SU-DHL-6 (cell line): ENCODE data around the gene RECK.

Experiments
- H2AFZ ChIP-seq: fragments of 200-600 bp; sonication (generic); 2 replicates; pipeline ENCODE4 v1.6.1; 2014; ENCODE audit warnings: low read depth, mild to moderate bottlenecking, moderate library complexity, mixed read lengths, antibody characterized with exemption, low read length; ENCODE audit not compliant: severe bottlenecking
- H3F3A ChIP-seq: fragments of 200-600 bp; shearing (Covaris generic); 2 replicates; pipeline ENCODE4 v1.6.0; 2016; ENCODE audit warnings: antibody characterized with exemption, mild to moderate bottlenecking; ENCODE audit not compliant: insufficient read depth
- H3K27ac ChIP-seq: fragments of 200-600 bp; sonication (generic); 2 replicates; pipeline ENCODE4 v1.5.1; 2016; ENCODE audit warnings: low read depth, mild to moderate bottlenecking, low read length, moderate library complexity, mixed read lengths
- H3K27me3 ChIP-seq: fragments of 200-600 bp; sonication (generic), shearing (Covaris generic); 2 replicates; pipeline ENCODE4 v1.6.0; 2014; ENCODE audit warnings: mild to moderate bottlenecking, low read length
- H3K36me3 ChIP-seq: fragments of 200-600 bp; sonication (generic); 2 replicates; pipeline ENCODE4 v1.6.1; 2014; ENCODE audit warnings: mild to moderate bottlenecking, low read length, mixed read lengths
- H3K4me2 ChIP-seq: fragments of 300-600, 200-600 bp; shearing (Covaris generic), sonication (generic); 2 replicates; pipeline ENCODE4 v1.6.0; 2014; ENCODE audit warnings: low read length, low read depth, mild to moderate bottlenecking; ENCODE audit not compliant: poor library complexity, severe bottlenecking
- H3K4me3 ChIP-seq: fragments of 200-600 bp; sonication (generic); 2 replicates; pipeline ENCODE4 v1.5.1; 2014; ENCODE audit warnings: antibody characterized with exemption, low read length, mild to moderate bottlenecking, mixed read lengths; ENCODE audit not compliant: insufficient read depth, poor library complexity, severe bottlenecking
- H3K79me2 ChIP-seq: fragments of 200-600 bp; sonication (generic); 2 replicates; pipeline ENCODE4 v1.6.1; 2014; ENCODE audit warnings: mild to moderate bottlenecking, low read length, moderate library complexity; ENCODE audit not compliant: insufficient read depth
- H3K9ac ChIP-seq: fragments of 200-600 bp; sonication (generic); 2 replicates; pipeline ENCODE4 v1.7.0; 2014; ENCODE audit warnings: mild to moderate bottlenecking, low read length
- H3K9me2 ChIP-seq: fragments of 200-600 bp; sonication (generic); replicated peaks from 2 replicates; pipeline ENCODE4 v1.6.1; 2014; ENCODE audit warnings: low read length; ENCODE audit not compliant: insufficient read depth
- H3K9me3 ChIP-seq: fragments of 200-600 bp; sonication (generic); 2 replicates; pipeline ENCODE4 v1.6.1; 2014; ENCODE audit warnings: low read length, mixed read lengths; ENCODE audit not compliant: insufficient read depth
- H4K20me1 ChIP-seq: fragments of 200-600 bp; sonication (generic); 2 replicates; pipeline ENCODE4 v1.6.1; 2014; ENCODE audit warnings: low read depth, mild to moderate bottlenecking, antibody characterized with exemption, low read length, moderate library complexity, mixed read lengths
- EZH2phosphoT487 ChIP-seq: fragments of 200-600 bp; sonication (generic), shearing (Covaris generic); conservative IDR thresholded peaks from 2 replicates; pipeline ENCODE4 v1.6.1; 2018; ENCODE audit warnings: mild to moderate bottlenecking, antibody characterized with exemption, low read length, moderate library complexity, mixed read lengths
- TF ChIP-seq, protein P1 (sequence below): fragments of 200-600 bp; sonication (generic); IDR thresholded peaks from one replicate; pipeline ENCODE4 v1.5.1; 2017; ENCODE audit warnings: antibody characterized with exemption, mild to moderate bottlenecking, low read length, moderate library complexity; ENCODE audit not compliant: insufficient read depth, poor library complexity, severe bottlenecking

RECK gene

GRCh38 chr9:36034234-36034633, 2.5 kb upstream of the RECK start:
- H3K4me2 ChIP-seq: no peak overlapping the region
- H3K4me3 ChIP-seq: no peak overlapping the region
- no peaks in the 10 kb centered on the region for H3K9me2 ChIP-seq
- TF ChIP-seq EZH2phosphoT487: no peak
- TF ChIP-seq, protein P1, sequence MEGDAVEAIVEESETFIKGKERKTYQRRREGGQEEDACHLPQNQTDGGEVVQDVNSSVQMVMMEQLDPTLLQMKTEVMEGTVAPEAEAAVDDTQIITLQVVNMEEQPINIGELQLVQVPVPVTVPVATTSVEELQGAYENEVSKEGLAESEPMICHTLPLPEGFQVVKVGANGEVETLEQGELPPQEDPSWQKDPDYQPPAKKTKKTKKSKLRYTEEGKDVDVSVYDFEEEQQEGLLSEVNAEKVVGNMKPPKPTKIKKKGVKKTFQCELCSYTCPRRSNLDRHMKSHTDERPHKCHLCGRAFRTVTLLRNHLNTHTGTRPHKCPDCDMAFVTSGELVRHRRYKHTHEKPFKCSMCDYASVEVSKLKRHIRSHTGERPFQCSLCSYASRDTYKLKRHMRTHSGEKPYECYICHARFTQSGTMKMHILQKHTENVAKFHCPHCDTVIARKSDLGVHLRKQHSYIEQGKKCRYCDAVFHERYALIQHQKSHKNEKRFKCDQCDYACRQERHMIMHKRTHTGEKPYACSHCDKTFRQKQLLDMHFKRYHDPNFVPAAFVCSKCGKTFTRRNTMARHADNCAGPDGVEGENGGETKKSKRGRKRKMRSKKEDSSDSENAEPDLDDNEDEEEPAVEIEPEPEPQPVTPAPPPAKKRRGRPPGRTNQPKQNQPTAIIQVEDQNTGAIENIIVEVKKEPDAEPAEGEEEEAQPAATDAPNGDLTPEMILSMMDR: no peak
- no peaks in the 10 kb centered on the region for H4K20me1 ChIP-seq
- H3K79me2 ChIP-seq: no peaks in the 10 kb centered on the region
- H2AFZ ChIP-seq: no peak overlapping the region
- no peak overlapping the region for H3K9ac ChIP-seq
- no peaks in the 10 kb centered on the region for H3K9me3 ChIP-seq
- no peaks in the 10 kb centered on the region for H3K27me3 ChIP-seq
- no peaks in the 10 kb centered on the region for H3K36me3 ChIP-seq
- H3K27ac ChIP-seq: no peak overlapping the region
- H3F3A ChIP-seq: no peaks in the 10 kb centered on the region

- H2AFZ ChIP-seq: no peak overlapping the region
- no peaks in the 10 kb centered on the region for H3K9me2 ChIP-seq
- no peaks in the 10 kb centered on the region for H3F3A ChIP-seq
- H3K4me3 ChIP-seq: no peak overlapping the region
- no peak overlapping the region for H3K4me2 ChIP-seq
- no peaks in the 10 kb centered on the region for H3K27me3 ChIP-seq
- TF ChIP-seq, protein P1: no peak
- TF ChIP-seq EZH2phosphoT487: no peak
- no peak overlapping the region for H3K9ac ChIP-seq
- no peak overlapping the region for H3K27ac ChIP-seq
- no peaks in the 10 kb centered on the region for H3K9me3 ChIP-seq
- H3K36me3 ChIP-seq: no peaks in the 10 kb centered on the region
- no peaks in the 10 kb centered on the region for H3K79me2 ChIP-seq
- H4K20me1 ChIP-seq: no peaks in the 10 kb centered on the region
These were observed 1.7 kb upstream of the RECK start for GRCh38 chr9:36035006-36035405.

DNA sequence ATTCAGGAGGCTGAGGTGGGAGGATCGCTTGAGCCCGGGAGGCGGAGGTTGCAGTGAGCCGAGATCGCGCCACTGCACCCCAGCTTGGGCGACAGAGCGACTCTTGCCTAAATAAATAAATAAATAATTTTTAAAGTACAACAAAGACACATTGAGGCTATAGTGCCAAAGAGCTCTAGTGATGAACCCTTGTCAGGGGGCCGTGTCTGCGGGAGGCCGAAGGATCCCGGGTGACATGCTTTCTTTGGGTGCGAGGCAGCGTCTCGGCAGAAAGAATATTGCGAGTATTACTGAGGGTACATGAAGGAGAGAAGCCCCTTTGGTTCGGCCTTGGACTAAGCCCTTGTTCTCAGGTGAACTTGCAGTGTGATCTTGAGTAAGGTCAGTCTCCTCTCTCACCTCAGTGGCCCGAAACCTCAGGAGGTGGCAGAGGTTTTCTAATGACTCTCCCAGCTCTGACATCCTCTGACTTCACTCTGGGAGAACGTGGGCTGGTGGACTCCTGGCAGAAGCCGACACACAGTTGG, 397 bp upstream of the RECK start:
- TF ChIP-seq, protein P1: no peak
- TF ChIP-seq EZH2phosphoT487: no peak

More for the DNA sequence above, 397 bp upstream of the RECK start:
- Histone ChIP-seq H3K4me3 (peak overlapping the region; percentile 48), H3K27me3 (no peaks in the 10 kb centered on the region), H3K27ac (no peak overlapping the region), H4K20me1 (no peaks in the 10 kb centered on the region), H3K9ac (peak overlapping the region; percentile 51), H3K9me3 (no peaks in the 10 kb centered on the region), H3K9me2 (no peaks in the 10 kb centered on the region), H3K4me2 (peak overlapping the region; percentile 61), H3F3A (no peaks in the 10 kb centered on the region), H3K36me3 (no peaks in the 10 kb centered on the region), H3K79me2 (no peaks in the 10 kb centered on the region), H2AFZ (peak overlapping the region; percentile 86)
